Measurements from ENCODE around the gene CFAP299. TPM values are rescaled to one million over a fixed set of nuclear protein-coding genes. Genes with fewer than 3 reads are reported as not detected.

CFAP299 gene
- total RNA-seq, 1 donor, result 2.5 TPM

- peaks cover 5% of the 10 kb centered on the region for H4K20me1 ChIP-seq (ENCODE audit: insufficient read depth, low read length)
- H3K4me1 ChIP-seq (ENCODE audit: insufficient read depth, low read length), result peaks cover 11% of the 10 kb centered on the region
- H3K27me3 ChIP-seq (ENCODE audit: insufficient read depth, low read length), result no peaks in the 10 kb centered on the region
- DNase-seq (ENCODE audit: insufficient read length, low spot score, missing footprints), result peak; percentile 32
- no peaks in the 10 kb centered on the region for H3K9me3 ChIP-seq (ENCODE audit: low read depth, low read length)
- no peak overlapping the region for H3K4me2 ChIP-seq (ENCODE audit: insufficient read depth, low read length)
- no peak overlapping the region for H2AFZ ChIP-seq (ENCODE audit: low read length)
- H3K4me3 ChIP-seq (ENCODE audit: insufficient read depth, low read length), result no peak overlapping the region
- H3K36me3 ChIP-seq (ENCODE audit: insufficient read depth, low read length), result no peaks in the 10 kb centered on the region
- no peak for TF ChIP-seq CTCF (IDR thresholded peaks at IDR 0.05; ENCODE audit: extremely low read depth, low read depth, low read length)
- H3K79me2 ChIP-seq (ENCODE audit: insufficient read depth, low read length), result no peaks in the 10 kb centered on the region
- H3K27ac ChIP-seq (ENCODE audit: low read depth, low read length), result no peak overlapping the region
Observed at GRCh38 chr4:80610845-80611677, 275.5 kb downstream of the CFAP299 start.

GRCh38 chr4:80611678-80611979 lies 276.1 kb downstream of the CFAP299 start:
- no peak for DNase-seq (ENCODE audit: insufficient read length, low spot score, missing footprints)
- H3K27me3 ChIP-seq (ENCODE audit: insufficient read depth, low read length), result no peaks in the 10 kb centered on the region
- no peak overlapping the region for H3K4me2 ChIP-seq (ENCODE audit: insufficient read depth, low read length)
- H3K4me3 ChIP-seq (ENCODE audit: insufficient read depth, low read length), result no peak overlapping the region
- H3K9me3 ChIP-seq (ENCODE audit: low read depth, low read length), result no peaks in the 10 kb centered on the region
- TF ChIP-seq CTCF (IDR thresholded peaks at IDR 0.05; ENCODE audit: extremely low read depth, low read depth, low read length), result no peak
- H2AFZ ChIP-seq (ENCODE audit: low read length), result no peak overlapping the region
- no peaks in the 10 kb centered on the region for H3K79me2 ChIP-seq (ENCODE audit: insufficient read depth, low read length)
- peaks cover 11% of the 10 kb centered on the region for H3K4me1 ChIP-seq (ENCODE audit: insufficient read depth, low read length)
- peaks cover 5% of the 10 kb centered on the region for H4K20me1 ChIP-seq (ENCODE audit: insufficient read depth, low read length)
- H3K27ac ChIP-seq (ENCODE audit: low read depth, low read length), result no peak overlapping the region
- H3K36me3 ChIP-seq (ENCODE audit: insufficient read depth, low read length), result no peaks in the 10 kb centered on the region

GRCh38 chr4:80613470-80613869 lies 277.9 kb downstream of the CFAP299 start:
- Histone ChIP-seq H3K9me3 (ENCODE audit: low read depth, low read length) (no peaks in the 10 kb centered on the region), H4K20me1 (ENCODE audit: insufficient read depth, low read length) (peaks cover 5% of the 10 kb centered on the region), H3K79me2 (ENCODE audit: insufficient read depth, low read length) (no peaks in the 10 kb centered on the region), H3K4me1 (ENCODE audit: insufficient read depth, low read length) (peaks cover 11% of the 10 kb centered on the region), H3K4me2 (ENCODE audit: insufficient read depth, low read length) (no peak overlapping the region), H3K27me3 (ENCODE audit: insufficient read depth, low read length) (no peaks in the 10 kb centered on the region), H3K27ac (ENCODE audit: low read depth, low read length) (no peak overlapping the region), H3K4me3 (ENCODE audit: insufficient read depth, low read length) (no peak overlapping the region), H3K36me3 (ENCODE audit: insufficient read depth, low read length) (no peaks in the 10 kb centered on the region), H2AFZ (ENCODE audit: low read length) (no peak overlapping the region)
- no peak for DNase-seq (ENCODE audit: insufficient read length, low spot score, missing footprints)
- no peak for TF ChIP-seq CTCF (IDR thresholded peaks at IDR 0.05; ENCODE audit: extremely low read depth, low read depth, low read length)

- Histone ChIP-seq H3K79me2 (ENCODE audit: insufficient read depth, low read length) (no peaks in the 10 kb centered on the region), H3K4me2 (ENCODE audit: insufficient read depth, low read length) (no peak overlapping the region), H3K27ac (ENCODE audit: low read depth, low read length) (no peak overlapping the region), H3K36me3 (ENCODE audit: insufficient read depth, low read length) (no peaks in the 10 kb centered on the region), H3K4me1 (ENCODE audit: insufficient read depth, low read length) (peaks cover 6% of the 10 kb centered on the region), H3K9me3 (ENCODE audit: low read depth, low read length) (no peaks in the 10 kb centered on the region), H3K27me3 (ENCODE audit: insufficient read depth, low read length) (no peaks in the 10 kb centered on the region), H3K4me3 (ENCODE audit: insufficient read depth, low read length) (no peak overlapping the region), H4K20me1 (ENCODE audit: insufficient read depth, low read length) (peaks cover 5% of the 10 kb centered on the region), H2AFZ (ENCODE audit: low read length) (no peak overlapping the region)
- DNase-seq (ENCODE audit: insufficient read length, low spot score, missing footprints), result no peak
- TF ChIP-seq CTCF (IDR thresholded peaks at IDR 0.05; ENCODE audit: extremely low read depth, low read depth, low read length), result no peak
Observed at GRCh38 chr4:80614319-80614718, 278.8 kb downstream of the CFAP299 start.
